Fibroblast of peridontal ligament (primary cell): ENCODE results near the gene VPS26B.

Experiments
- DNase-seq: peaks from one replicate; pipeline ENCODE4 v3.0.0-alpha.2; 2010; ENCODE audit errors: extremely low read depth

Gene VPS26B

GRCh38 chr11:134257101-134257500 lies 32.6 kb downstream of the VPS26B start:
- no peak for DNase-seq

- no peak for DNase-seq
Measured at GRCh38 chr11:134258577-134258976, 34.1 kb downstream of the VPS26B start.

- no peak for DNase-seq
Measured at GRCh38 chr11:134260503-134260902, 36.0 kb downstream of the VPS26B start.

- DNase-seq: no peak
Measured at GRCh38 chr11:134260983-134261382, 36.5 kb downstream of the VPS26B start.

DNA sequence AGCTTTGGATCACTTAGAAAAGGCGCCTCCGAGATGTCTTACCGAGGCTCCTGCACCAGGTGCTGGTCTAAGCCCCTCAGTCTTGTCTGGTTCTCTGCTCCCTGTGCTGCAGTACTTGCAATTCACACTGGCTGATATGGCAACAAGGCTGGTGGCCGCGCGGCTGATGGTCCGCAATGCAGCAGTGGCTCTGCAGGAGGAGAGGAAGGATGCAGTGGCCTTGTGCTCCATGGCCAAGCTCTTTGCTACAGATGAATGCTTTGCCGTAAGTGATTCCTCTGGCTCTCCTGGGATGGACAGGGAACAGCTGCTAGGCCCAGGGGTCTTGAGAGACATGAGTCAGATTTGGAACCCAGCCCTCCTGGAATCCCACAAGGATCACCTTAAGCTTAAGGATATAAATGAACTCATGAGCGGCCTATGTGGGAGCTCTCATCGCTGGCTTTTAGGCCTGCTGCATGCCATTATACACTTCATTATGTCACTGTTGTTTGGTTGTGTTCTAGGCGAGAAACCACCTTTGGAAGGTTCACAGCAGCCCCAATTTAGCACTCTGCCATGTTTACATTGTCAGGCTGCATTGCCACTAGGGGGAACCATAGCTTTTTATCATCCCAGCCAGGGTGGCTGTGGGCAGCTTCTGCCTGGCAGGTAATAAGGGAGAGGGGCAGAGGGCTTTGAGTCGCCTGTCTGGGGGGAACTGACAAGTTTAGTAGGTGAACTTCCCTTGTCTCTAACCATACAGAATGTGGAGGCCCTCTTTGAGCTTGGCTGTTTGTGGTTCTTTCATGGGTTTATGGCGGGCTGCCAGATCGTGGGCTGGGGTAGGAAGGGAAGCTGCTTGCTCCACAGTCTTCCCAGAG lies 37.4 kb downstream of the VPS26B start:
- peak; percentile 16 for DNase-seq

GRCh38 chr11:134264966-134265764 lies 40.7 kb downstream of the VPS26B start:
- DNase-seq: no peak

- DNase-seq: peak; percentile 6
Measured at GRCh38 chr11:134266440-134266839, 42.0 kb downstream of the VPS26B start.

GRCh38 chr11:134266841-134267251 lies 42.4 kb downstream of the VPS26B start:
- peak; percentile 93 for DNase-seq

DNA sequence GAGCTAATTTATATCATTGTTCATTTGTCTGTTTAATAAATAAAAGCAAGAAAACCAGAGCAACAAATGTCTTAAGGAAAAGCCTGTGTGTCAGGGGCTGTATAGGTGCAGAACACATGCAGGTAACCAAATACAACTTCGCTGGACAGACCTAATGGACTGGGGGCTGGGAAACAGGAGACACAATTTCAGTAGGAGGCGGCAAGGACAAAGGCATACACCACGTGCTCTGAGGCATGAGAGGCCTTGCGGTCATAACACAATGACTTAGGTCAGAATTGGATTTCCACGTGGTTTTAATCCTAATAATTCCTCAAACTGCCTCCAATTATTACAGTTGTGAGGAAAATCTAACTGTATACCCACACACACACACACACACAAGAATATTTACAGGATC lies 43.0 kb downstream of the VPS26B start:
- no peak for DNase-seq

GRCh38 chr11:134267966-134268365 lies 43.5 kb downstream of the VPS26B start:
- DNase-seq: no peak

GRCh38 chr11:134270250-134270714 lies 45.8 kb downstream of the VPS26B start:
- no peak for DNase-seq

- DNase-seq: no peak
Measured at GRCh38 chr11:134271978-134272377, 47.5 kb downstream of the VPS26B start.

DNA sequence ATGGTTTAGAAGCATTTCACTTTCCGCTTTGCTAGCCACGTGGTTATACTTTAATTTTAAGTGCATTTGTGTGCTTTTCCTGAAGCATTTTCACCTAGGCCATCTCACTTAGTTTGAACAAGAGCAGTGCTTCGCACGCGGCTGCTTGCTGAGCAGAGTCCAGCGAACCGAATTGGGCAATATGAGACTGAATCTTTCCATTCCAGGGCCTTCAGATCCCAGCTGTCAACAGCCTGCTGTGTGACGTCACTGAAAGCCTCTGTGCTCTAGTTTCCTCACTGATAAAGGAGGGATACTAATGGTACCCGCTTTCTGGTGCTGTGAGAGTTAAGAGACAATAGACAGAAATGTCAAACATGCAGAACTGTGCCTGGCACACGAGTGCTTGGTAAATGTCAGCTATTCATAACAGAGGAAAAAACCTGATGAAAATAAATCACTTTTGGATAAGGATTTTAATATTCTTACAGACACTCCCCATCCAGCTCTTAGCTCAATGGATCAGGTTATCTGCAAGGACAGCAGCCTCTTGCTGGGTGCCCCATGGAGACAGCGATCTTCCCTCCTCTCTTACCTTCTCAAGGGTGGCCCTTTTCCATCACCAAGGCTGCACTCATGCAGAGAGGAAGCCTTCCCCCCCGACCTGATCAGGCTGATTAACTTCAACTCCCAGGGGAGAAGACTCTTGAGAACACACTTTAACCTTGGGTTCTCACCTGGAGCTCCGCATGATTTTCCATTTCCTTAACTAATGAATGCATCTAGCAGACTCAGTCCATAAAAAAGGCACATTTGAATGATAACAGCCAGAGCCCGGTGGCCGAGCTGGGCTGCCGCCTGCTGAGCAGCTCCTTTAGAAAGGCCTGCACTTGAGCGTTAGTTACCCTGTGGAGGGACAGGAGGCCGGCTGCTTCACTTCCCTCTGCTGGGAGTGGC lies 48.2 kb downstream of the VPS26B start:
- DNase-seq: no peak

- DNase-seq: no peak
Measured at GRCh38 chr11:134273317-134273712, 48.8 kb downstream of the VPS26B start.

DNA sequence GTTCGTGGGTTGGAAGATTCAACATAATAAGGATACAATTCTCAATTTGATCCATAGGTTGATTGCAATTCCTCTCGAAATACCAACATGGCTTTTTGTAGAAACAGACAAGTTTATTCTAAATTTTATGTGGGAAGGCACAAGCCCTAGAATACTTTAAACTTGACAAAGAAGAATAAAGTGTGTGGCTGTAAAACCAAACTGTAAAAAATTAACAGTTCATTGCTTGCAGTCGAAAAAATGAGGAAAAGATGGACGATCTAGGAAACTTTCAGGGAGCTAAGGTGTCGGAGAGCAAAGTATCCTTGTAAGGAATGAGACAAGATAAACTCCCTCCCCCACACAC lies 50.7 kb downstream of the VPS26B start:
- DNase-seq: no peak

DNA sequence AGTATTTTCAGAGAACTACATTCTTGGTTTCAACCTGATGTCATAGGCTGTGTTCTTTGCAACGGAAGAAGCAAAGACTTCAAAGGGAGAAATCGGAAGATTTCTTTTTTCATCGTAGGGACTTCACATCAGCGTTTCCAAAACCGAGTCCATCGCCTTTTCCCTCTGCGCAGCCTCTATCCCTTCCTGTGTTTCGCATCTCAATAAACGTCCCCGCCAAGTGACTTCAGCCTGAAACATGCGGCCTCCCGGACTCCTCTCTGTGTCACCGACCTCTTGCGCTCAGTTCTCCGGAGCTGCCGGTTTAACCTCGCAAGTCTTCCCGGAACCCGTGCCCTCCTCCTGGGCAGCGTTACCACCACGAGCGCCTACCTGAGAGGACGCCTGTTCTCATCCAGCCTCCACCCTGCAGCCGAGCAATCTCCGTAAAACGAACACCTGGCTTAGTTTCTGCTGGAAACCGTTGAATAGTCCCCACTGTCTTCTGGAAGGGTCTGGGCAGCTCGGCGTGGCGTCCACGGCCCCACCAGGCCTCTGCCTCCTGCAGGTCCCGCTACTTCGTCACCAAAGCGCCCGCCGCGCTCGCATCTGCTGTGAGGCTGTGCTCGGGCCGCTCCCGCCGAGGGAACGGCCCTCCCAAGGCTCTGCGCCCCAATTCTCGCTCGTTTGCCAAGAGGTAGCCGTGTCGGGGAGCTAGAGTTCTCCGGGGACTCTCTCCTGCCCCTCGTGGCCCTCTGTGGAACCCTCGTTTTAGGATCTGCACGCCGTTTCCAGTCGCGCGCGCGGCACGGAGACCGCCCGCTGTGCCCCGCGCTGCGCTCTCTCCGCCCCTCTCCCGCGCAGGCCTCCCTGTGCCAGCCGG lies 51.3 kb downstream of the VPS26B start, which contains the start of gene GLB1L3:
Gene GLB1L3 (plus strand): TSS at position 846 of the 862 bp plus-strand sequence. CDS start 362 bp downstream, outside the sequence.
- DNase-seq: peak; percentile 11

DNA sequence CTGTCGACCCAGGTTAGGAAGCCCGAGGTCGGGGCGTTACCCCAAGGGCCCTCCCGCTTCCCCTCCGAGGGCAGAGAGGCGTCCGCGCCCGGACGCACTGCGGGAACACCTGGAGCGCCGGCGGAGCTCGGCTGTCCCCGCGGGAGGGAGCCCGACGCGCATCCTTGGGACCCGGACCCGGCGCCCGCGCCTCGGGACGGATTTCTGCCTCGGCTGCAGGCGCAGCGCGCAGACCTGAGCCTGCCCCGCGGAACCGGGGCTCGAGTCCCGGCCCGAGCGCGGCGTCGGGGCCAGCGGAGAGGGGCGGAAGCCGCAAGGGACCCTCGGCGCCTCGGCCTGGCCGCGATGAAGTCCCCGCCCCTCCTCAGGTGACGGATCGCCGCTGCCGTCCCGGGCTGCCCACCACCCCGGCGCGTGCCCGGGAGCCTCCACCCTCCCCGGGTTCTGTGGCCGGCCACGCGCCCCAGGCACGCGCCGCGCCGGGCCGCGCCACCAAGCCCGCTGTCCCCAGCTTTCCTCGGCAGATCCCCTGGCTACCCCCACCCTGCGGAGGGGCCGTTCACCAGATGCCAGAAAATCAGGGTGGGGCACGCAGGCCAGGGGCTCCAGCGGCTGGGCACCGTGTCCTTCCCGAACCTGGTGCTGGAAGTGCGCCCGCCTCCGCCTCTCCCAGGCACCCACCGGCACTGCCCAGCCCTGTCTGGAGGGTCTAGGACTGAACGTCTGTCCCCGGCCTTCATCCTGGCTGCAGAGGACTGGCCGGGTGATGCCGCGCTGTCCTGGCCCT lies 52.1 kb downstream of the VPS26B start:
- no peak for DNase-seq

- no peak for DNase-seq
Measured at GRCh38 chr11:134277183-134278001, 52.9 kb downstream of the VPS26B start.

- DNase-seq: no peak
Measured at GRCh38 chr11:134278356-134278755, 53.9 kb downstream of the VPS26B start.
